Mononuclear cell (primary cell): ENCODE results near the gene PCYT2. TPM values are rescaled to one million over a fixed set of nuclear protein-coding genes. Genes with fewer than 3 reads are reported as not detected.

ENCODE experiments used
- H3K27me3 ChIP-seq: 2 replicates; pipeline ENCODE4 v1.6.0; 2011; ENCODE audit warnings: low read length, control low read depth; ENCODE audit not compliant: insufficient read depth
- H3K4me1 ChIP-seq: 2 replicates; pipeline ENCODE4 v1.5.1; 2011; ENCODE audit warnings: mild to moderate bottlenecking, low read length, control low read depth; ENCODE audit not compliant: insufficient read depth
- H3K4me3 ChIP-seq: 2 replicates; pipeline ENCODE4 v1.5.1; 2011; ENCODE audit warnings: mild to moderate bottlenecking, low read length, moderate library complexity
- H3K9me3 ChIP-seq: 2 replicates; pipeline ENCODE4 v1.5.1; 2011; ENCODE audit warnings: low read depth, mild to moderate bottlenecking, control low read depth, low read length
- total RNA-seq: library from RNA; depleted of rRNA; stranded (reverse); fragments of >200 nt; gene quantifications from one replicate; pipeline ENCODE4 v1.2.3, GENCODE V29; 2012

The PCYT2 gene
- total RNA-seq, 1 donor = 10.6 TPM

- no peak overlapping the region for H3K4me3 ChIP-seq
- no peaks in the 10 kb centered on the region for H3K4me1 ChIP-seq
- H3K9me3 ChIP-seq = no peaks in the 10 kb centered on the region
- no peaks in the 10 kb centered on the region for H3K27me3 ChIP-seq
These were observed 40.8 kb upstream of the PCYT2 start for GRCh38 chr17:81951785-81952684.

- Histone ChIP-seq H3K27me3 (no peaks in the 10 kb centered on the region), H3K4me1 (no peaks in the 10 kb centered on the region), H3K4me3 (no peak overlapping the region), H3K9me3 (no peaks in the 10 kb centered on the region)
These were observed 39.3 kb upstream of the PCYT2 start for GRCh38 chr17:81950501-81950900.

- H3K4me3 ChIP-seq = no peak overlapping the region
- no peaks in the 10 kb centered on the region for H3K27me3 ChIP-seq
- H3K9me3 ChIP-seq = no peaks in the 10 kb centered on the region
- H3K4me1 ChIP-seq = no peaks in the 10 kb centered on the region
These were observed 37.6 kb upstream of the PCYT2 start for GRCh38 chr17:81948635-81949378.

DNA sequence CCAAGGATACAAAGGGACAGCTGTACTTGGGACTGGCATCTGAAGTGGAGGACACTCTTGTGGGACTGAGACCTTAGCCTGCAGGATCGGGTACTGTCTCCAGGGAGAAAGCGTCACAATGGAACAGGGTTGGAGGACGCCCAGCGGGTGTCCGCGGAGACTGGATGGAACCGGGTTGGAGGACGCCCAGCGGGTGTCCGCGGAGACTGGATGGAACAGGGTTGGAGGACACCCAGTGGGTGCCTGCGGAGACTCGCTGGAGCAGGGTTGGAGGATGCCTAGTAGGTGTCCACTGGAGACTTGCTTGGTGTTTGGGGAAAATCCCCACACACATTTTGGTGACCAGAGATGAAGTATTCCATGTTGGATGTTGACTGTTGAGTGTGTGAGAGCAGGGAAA, 36.0 kb upstream of the PCYT2 start, which contains the start of gene MYADML2:
MYADML2 (minus strand) TSS at position 45 of the 400 bp plus-strand sequence. CDS start 5,492 bp downstream, outside the sequence.
- Histone ChIP-seq H3K4me1 (no peaks in the 10 kb centered on the region), H3K27me3 (no peaks in the 10 kb centered on the region), H3K9me3 (no peaks in the 10 kb centered on the region), H3K4me3 (no peak within 1 kb of the TSS)

GRCh38 chr17:81944858-81945257, 33.7 kb upstream of the PCYT2 start:
- Histone ChIP-seq H3K27me3 (no peaks in the 10 kb centered on the region), H3K4me1 (no peaks in the 10 kb centered on the region), H3K9me3 (no peaks in the 10 kb centered on the region), H3K4me3 (no peak overlapping the region)

GRCh38 chr17:81942167-81942553, 31.0 kb upstream of the PCYT2 start:
- H3K9me3 ChIP-seq = no peaks in the 10 kb centered on the region
- no peak overlapping the region for H3K4me3 ChIP-seq
- H3K27me3 ChIP-seq = no peaks in the 10 kb centered on the region
- peaks cover 7% of the 10 kb centered on the region for H3K4me1 ChIP-seq

- no peak overlapping the region for H3K4me3 ChIP-seq
- no peaks in the 10 kb centered on the region for H3K9me3 ChIP-seq
- no peaks in the 10 kb centered on the region for H3K27me3 ChIP-seq
These were observed 30.4 kb upstream of the PCYT2 start for GRCh38 chr17:81941484-81942166.

DNA sequence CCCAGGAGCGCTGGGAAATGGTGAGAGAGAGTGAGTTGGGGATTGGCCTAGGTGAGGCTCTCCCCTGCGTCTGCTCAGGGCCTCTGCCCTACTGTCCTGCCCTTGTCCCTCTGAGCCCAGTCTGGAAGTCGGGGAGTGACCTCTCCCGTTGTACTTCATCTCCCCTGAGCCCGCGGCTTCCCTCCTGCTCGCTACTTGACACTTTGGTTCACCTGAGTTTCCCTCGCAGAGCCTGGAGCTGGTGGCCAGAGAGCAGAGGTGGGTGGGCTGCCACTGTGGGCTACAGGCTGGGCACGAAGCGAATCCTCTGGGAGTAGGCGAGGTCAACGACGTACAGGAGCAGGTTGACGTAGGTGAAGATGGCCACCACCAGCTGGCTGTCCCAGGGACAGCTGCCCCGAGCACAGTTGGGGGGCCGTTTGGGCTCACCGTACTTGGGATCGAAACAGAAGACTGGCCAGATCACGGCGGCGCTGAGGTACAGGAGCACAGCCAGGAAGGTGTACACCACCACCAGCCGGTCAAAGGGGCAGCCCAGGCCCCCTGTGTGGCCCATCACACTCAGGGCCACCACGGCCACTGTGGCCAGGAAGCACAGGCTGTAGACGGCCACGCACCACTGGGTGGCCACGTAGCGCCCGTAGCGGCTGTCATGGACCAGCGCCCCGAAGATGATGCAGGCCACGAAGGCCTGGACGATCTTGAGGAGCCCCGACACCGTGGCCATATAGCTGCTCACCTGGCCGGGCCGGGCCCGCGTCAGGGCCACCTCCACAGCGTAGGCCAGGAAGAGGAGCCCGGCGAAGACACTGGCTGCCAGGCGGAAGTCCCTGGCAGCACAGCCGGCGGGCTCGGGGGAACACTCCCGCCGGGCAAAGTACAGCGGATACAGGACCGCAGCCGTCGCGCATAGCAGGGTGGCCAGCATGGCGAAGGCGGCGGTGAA, 29.6 kb upstream of the PCYT2 start:
- Histone ChIP-seq H3K4me1 (peaks cover 14% of the 10 kb centered on the region), H3K4me3 (no peak overlapping the region), H3K27me3 (no peaks in the 10 kb centered on the region), H3K9me3 (no peaks in the 10 kb centered on the region)

More at GRCh38 chr17:81941484-81942166, 30.4 kb upstream of the PCYT2 start:
- peaks cover 11% of the 10 kb centered on the region for H3K4me1 ChIP-seq

- no peaks in the 10 kb centered on the region for H3K27me3 ChIP-seq
- no peak overlapping the region for H3K4me3 ChIP-seq
These were observed 28.7 kb upstream of the PCYT2 start for GRCh38 chr17:81939881-81940385.

GRCh38 chr17:81939218-81939617, 28.0 kb upstream of the PCYT2 start:
- Histone ChIP-seq H3K27me3 (no peaks in the 10 kb centered on the region), H3K4me3 (no peak overlapping the region), H3K9me3 (no peaks in the 10 kb centered on the region), H3K4me1 (peaks cover 14% of the 10 kb centered on the region)

More at GRCh38 chr17:81939881-81940385, 28.7 kb upstream of the PCYT2 start:
- peaks cover 14% of the 10 kb centered on the region for H3K4me1 ChIP-seq
- H3K9me3 ChIP-seq = no peaks in the 10 kb centered on the region

- no peak overlapping the region for H3K4me3 ChIP-seq
These were observed 24.5 kb upstream of the PCYT2 start for GRCh38 chr17:81935709-81936084.

DNA sequence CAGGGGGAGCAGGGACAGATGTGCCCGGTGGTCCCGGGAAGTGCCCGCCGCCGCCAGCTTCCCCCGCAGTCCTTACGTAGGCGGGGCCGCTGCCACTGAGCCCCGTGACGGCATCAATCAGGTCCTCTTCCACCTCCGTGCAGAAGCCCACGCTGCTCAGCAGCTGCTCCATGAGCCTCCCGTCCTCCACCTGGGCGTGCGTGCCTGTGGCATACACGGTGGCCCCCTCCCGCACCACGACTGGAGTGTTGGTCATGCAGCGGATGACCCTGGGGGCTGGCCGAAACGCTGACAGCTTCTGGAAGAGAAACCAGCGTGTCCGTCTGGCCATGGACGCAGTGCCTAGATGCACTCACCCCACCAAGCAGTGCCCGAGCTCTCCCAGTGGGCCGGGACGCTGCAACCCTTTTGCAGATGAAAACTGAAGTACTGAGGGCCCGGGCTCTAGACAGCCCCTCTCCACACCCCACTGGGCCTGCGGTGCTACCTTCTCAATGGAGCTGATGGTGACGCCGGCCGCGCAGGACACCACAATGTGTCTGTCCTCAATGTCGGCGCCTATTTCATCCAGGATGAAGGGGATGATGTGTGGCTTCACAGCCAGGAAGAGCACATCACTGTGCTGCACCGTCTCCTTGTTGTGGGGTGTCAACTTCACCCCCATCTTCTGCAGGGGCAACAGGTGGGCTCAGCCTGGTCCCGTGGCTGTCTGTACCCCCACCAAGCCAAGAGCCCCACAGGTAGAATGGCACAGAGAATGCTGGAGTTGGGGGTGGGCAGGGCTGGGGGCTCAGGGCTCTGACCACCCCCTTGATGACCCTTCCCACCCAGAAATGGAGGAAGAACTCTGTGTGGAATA, 23.9 kb upstream of the PCYT2 start:
- Histone ChIP-seq H3K27me3 (no peaks in the 10 kb centered on the region), H3K9me3 (no peaks in the 10 kb centered on the region), H3K4me1 (peaks cover 14% of the 10 kb centered on the region), H3K4me3 (no peak overlapping the region)

More at GRCh38 chr17:81935709-81936084, 24.5 kb upstream of the PCYT2 start:
- H3K4me1 ChIP-seq = peaks cover 14% of the 10 kb centered on the region
- H3K27me3 ChIP-seq = no peaks in the 10 kb centered on the region
- H3K9me3 ChIP-seq = no peaks in the 10 kb centered on the region

DNA sequence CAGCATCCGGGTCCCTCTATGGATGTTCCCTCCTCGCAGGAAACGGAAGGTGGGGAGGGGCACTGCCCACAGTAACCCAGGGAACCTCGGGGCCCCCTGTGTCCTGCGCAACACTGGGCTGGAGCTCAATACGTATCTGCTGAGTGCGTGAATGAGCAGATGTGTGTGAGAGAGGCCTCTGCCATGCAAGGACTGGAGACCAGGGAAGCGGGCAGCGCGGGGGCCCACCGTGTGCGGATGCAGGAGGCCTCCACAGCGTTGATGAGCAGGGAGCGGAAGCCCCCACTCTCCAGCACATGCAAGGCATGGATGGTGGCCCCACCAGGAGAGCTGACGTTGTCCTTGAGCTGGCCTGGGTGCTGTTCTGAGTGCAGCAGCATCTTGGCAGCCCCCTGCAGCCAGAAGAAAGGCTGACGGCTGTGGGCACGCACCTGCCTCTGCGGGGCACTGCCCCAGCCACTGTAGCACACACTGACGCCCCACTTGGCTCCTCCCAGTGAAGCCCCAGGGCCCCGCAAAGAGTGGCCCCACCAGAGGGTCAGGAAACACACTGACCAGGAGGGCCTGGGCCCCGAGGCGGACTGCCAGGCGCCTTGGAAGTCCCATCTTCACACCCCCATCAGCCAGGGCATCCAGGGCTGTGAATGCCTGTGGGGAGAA, 23.0 kb upstream of the PCYT2 start:
- no peak overlapping the region for H3K4me3 ChIP-seq
- H3K9me3 ChIP-seq = no peaks in the 10 kb centered on the region
- H3K27me3 ChIP-seq = peaks cover 4% of the 10 kb centered on the region
- H3K4me1 ChIP-seq = peaks cover 14% of the 10 kb centered on the region
